Colonic mucosa (tissue), 4 donors: Measurements from ENCODE around the gene SMARCA4. TPM values are rescaled to one million over a fixed set of nuclear protein-coding genes. Genes with fewer than 3 reads are reported as not detected.

Experiments
- DNase-seq: peaks from one replicate; pipeline ENCODE4 v3.0.0-alpha.2; 2020
- H3K27ac ChIP-seq: fragments of 200-600 bp; one replicate; pipeline ENCODE4 v1.8.0; 2021
- H3K27me3 ChIP-seq: fragments of 200-600 bp; one replicate; pipeline ENCODE4 v1.8.0; 2021
- H3K36me3 ChIP-seq: fragments of 200-600 bp; one replicate; pipeline ENCODE4 v1.8.0; 2021
- H3K4me1 ChIP-seq: fragments of 200-600 bp; one replicate; pipeline ENCODE4 v1.8.0; 2021; ENCODE audit warnings: mild to moderate bottlenecking
- H3K4me3 ChIP-seq: fragments of 200-600 bp; one replicate; pipeline ENCODE4 v1.8.0; 2021
- H3K9ac ChIP-seq, 2 donors: one replicate each; pipeline ENCODE4 v1.7.0; 2013; ENCODE audit warnings: control low read depth in 2 of 2, low read depth in 2 of 2, low read length in 2 of 2
- H3K9me3 ChIP-seq: fragments of 200-600 bp; one replicate; pipeline ENCODE4 v1.8.0; 2021
- CTCF ChIP-seq: fragments of 200-600 bp; IDR thresholded peaks from one replicate; pipeline ENCODE4 v1.8.0; 2022; ENCODE audit warnings: antibody characterized with exemption, mild to moderate bottlenecking
- intact Hi-C: fragments of 100-400 bp; cut with DNase I; formaldehyde crosslinking; loops from one replicate; pipeline ENCODE4 v1.14.1; 2022
- total RNA-seq, 2 donors: library from RNA; stranded (reverse); fragmentation: NEBNext Ultra II Directional in 1 of 2; extraction: Animal tissue kit (Norgen Biotek cat#: 25700) in 1 of 2; gene quantifications; one replicate each; pipeline ENCODE4 v1.2.1, GENCODE V29; 2021
- donor health status: healthy.
- donor health status: DM: no; HTN: no; CAD: no.
- donor health status: DM: no; HTN: no; CAD: no.

Gene SMARCA4
- total RNA-seq, 2 donors from 2014 or later, result 73.8 to 141 TPM

GRCh38 chr19:11041966-11042627 lies 81.3 kb downstream of the SMARCA4 start:
- DNase-seq, result no peak
- Histone ChIP-seq H3K36me3 (peaks cover 1% of the 10 kb centered on the region), H3K27me3 (no peaks in the 10 kb centered on the region), H3K4me1 (no peaks in the 10 kb centered on the region), H3K27ac (no peak overlapping the region), H3K9ac (no peak overlapping the region), H3K4me3 (no peak overlapping the region), H3K9me3 (no peaks in the 10 kb centered on the region)
- TF ChIP-seq CTCF, result no peak
- intact Hi-C loops, result no loop called here

GRCh38 chr19:11044431-11044830 lies 83.6 kb downstream of the SMARCA4 start:
- intact Hi-C loops, result no loop called here
- no peak for DNase-seq
- Histone ChIP-seq H3K4me3 (no peak overlapping the region), H3K27ac (no peak overlapping the region), H3K4me1 (no peaks in the 10 kb centered on the region), H3K9ac (no peak overlapping the region), H3K9me3 (no peaks in the 10 kb centered on the region), H3K36me3 (no peaks in the 10 kb centered on the region), H3K27me3 (no peaks in the 10 kb centered on the region)
- TF ChIP-seq CTCF, result no peak

GRCh38 chr19:11045536-11045935 lies 84.7 kb downstream of the SMARCA4 start:
- H3K9me3 ChIP-seq, result no peaks in the 10 kb centered on the region
- no peak for DNase-seq
- H3K27ac ChIP-seq, result no peak overlapping the region
- intact Hi-C loops, result no loop called here
- H3K36me3 ChIP-seq, result no peaks in the 10 kb centered on the region
- H3K4me3 ChIP-seq, result no peak overlapping the region
- TF ChIP-seq CTCF, result no peak
- no peak overlapping the region for H3K9ac ChIP-seq
- no peaks in the 10 kb centered on the region for H3K4me1 ChIP-seq
- no peaks in the 10 kb centered on the region for H3K27me3 ChIP-seq

GRCh38 chr19:11046605-11047354 lies 86.0 kb downstream of the SMARCA4 start:
- no peak for TF ChIP-seq CTCF
- no peaks in the 10 kb centered on the region for H3K9me3 ChIP-seq
- no peak for DNase-seq
- H3K36me3 ChIP-seq, result no peaks in the 10 kb centered on the region
- no peaks in the 10 kb centered on the region for H3K27me3 ChIP-seq
- no peak overlapping the region for H3K27ac ChIP-seq
- H3K9ac ChIP-seq, result no peak overlapping the region
- no peaks in the 10 kb centered on the region for H3K4me1 ChIP-seq
- no peak overlapping the region for H3K4me3 ChIP-seq
- intact Hi-C loops, result no loop called here

GRCh38 chr19:11047866-11048265 lies 87.0 kb downstream of the SMARCA4 start:
- Histone ChIP-seq H3K36me3 (no peaks in the 10 kb centered on the region), H3K27ac (no peak overlapping the region), H3K9ac (no peak overlapping the region), H3K9me3 (no peaks in the 10 kb centered on the region), H3K4me3 (no peak overlapping the region), H3K27me3 (no peaks in the 10 kb centered on the region), H3K4me1 (no peaks in the 10 kb centered on the region)
- no peak for TF ChIP-seq CTCF
- DNase-seq, result no peak
- intact Hi-C loops, result no loop called here
